GM12878 (cell line): ENCODE measurements around the gene PGLYRP1. TPM values are rescaled to one million over a fixed set of nuclear protein-coding genes. Genes with fewer than 3 reads are reported as not detected.

Experiments
- PAX8 ChIP-seq: fragments of 450-650 bp; IDR thresholded peaks from 2 replicates; pipeline ENCODE4 v1.6.1; 2017; ENCODE audit warnings: mild to moderate bottlenecking, moderate library complexity
- ZNF274 ChIP-seq: IDR thresholded peaks from one replicate; pipeline ENCODE4 v1.8.0; 2011; ENCODE audit not compliant: insufficient read length, insufficient read depth
- polyA plus RNA-seq, 11 experiments: library from polyadenylated mRNA; depleted of rRNA in 4 of 11; unstranded in 6 of 11; stranded (reverse) in 5 of 11; fragments of >200 nt; fragmentation: Nextera tagmentation in 4 of 11; fragmentation: Illumina TruSeq in 1 of 11; extraction: Ambion mirVana in 4 of 11; extraction: Trizol in 1 of 11; gene quantifications; 1 replicate in 1 of 11; 2 replicates in 10 of 11; pipeline versions ENCODE4 v1.2.1 to v1.2.3, GENCODE V29; 2011 to 2016; ENCODE audit warnings: inconsistent platforms in 2 of 11, missing spikeins in 2 of 11, low read depth in 1 of 11
- total RNA-seq, 4 experiments: library from RNA; depleted of rRNA in 3 of 4; stranded (reverse); fragments of >200 nt in 3 of 4; fragmentation: Illumina TruSeq in 1 of 4; extraction: Trizol in 1 of 4; gene quantifications; 2 replicates each; pipeline versions ENCODE4 v1.2.1 to v1.2.3, GENCODE V29; 2013 to 2021
- TF ChIP-seq, protein P1 (sequence below): fragments of 150-350 bp; IDR thresholded peaks from 2 replicates; pipeline ENCODE4 v1.6.1; 2016; ENCODE audit warnings: low read depth, low read length
- TF ChIP-seq, protein P2 (sequence below), 3 experiments: IDR thresholded peaks in 2 of 3; conservative IDR thresholded peaks in 1 of 3; 2 replicates each; pipeline ENCODE4 v1.5.1; 2011; ENCODE audit warnings: low read depth in 3 of 3, low read length in 3 of 3, mild to moderate bottlenecking in 3 of 3, control low read depth in 2 of 3, moderate library complexity in 2 of 3, inconsistent platforms in 1 of 3, mixed read lengths in 1 of 3; ENCODE audit not compliant: control insufficient read depth in 2 of 3, insufficient read depth in 1 of 3; ENCODE audit errors: extremely low read depth in 1 of 3
- TF ChIP-seq, protein P3 (sequence below): fragments of 450-650 bp; IDR thresholded peaks from 2 replicates; pipeline ENCODE4 v1.6.1; 2018; ENCODE audit warnings: borderline replicate concordance, mild to moderate bottlenecking; ENCODE audit not compliant: partially characterized antibody

Gene PGLYRP1
- total and polyA plus RNA-seq, 10 of the 15 experiments (the other 5 are each of a cell fraction or from before 2014, with no cell fraction given) = 0.30 TPM; not detected in 9

DNA sequence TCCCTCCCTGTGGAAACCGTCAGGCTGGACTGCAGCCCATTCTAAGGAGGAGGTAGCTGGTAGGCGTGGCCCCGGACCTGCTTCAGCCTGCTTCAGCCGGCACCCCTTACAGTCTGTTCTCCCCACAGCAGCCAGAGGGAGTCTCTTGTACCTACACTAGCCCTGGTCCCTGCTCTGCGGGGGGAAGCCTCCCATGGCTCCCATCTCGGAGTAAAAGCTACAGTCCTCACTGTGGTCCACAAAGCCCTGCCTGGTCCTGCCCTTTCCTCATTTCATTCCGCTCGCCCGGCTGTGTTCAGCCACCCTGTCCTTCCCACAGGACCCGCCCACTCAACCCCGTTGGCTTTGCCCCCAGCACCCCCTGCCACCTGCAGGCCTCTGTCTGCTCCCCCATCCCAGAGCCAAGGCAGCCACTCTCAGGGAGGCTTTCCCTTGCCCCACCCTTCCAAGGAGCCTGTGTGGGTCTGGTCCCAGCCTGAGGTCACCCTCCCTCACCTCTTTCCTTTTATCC lies 1.3 kb downstream of the PGLYRP1 start (continued):
- TF ChIP-seq, protein P1, sequence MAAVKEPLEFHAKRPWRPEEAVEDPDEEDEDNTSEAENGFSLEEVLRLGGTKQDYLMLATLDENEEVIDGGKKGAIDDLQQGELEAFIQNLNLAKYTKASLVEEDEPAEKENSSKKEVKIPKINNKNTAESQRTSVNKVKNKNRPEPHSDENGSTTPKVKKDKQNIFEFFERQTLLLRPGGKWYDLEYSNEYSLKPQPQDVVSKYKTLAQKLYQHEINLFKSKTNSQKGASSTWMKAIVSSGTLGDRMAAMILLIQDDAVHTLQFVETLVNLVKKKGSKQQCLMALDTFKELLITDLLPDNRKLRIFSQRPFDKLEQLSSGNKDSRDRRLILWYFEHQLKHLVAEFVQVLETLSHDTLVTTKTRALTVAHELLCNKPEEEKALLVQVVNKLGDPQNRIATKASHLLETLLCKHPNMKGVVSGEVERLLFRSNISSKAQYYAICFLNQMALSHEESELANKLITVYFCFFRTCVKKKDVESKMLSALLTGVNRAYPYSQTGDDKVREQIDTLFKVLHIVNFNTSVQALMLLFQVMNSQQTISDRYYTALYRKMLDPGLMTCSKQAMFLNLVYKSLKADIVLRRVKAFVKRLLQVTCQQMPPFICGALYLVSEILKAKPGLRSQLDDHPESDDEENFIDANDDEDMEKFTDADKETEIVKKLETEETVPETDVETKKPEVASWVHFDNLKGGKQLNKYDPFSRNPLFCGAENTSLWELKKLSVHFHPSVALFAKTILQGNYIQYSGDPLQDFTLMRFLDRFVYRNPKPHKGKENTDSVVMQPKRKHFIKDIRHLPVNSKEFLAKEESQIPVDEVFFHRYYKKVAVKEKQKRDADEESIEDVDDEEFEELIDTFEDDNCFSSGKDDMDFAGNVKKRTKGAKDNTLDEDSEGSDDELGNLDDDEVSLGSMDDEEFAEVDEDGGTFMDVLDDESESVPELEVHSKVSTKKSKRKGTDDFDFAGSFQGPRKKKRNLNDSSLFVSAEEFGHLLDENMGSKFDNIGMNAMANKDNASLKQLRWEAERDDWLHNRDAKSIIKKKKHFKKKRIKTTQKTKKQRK = no peak
- TF ChIP-seq ZNF274 (no peak), PAX8 (no peak)
- TF ChIP-seq, protein P2, sequence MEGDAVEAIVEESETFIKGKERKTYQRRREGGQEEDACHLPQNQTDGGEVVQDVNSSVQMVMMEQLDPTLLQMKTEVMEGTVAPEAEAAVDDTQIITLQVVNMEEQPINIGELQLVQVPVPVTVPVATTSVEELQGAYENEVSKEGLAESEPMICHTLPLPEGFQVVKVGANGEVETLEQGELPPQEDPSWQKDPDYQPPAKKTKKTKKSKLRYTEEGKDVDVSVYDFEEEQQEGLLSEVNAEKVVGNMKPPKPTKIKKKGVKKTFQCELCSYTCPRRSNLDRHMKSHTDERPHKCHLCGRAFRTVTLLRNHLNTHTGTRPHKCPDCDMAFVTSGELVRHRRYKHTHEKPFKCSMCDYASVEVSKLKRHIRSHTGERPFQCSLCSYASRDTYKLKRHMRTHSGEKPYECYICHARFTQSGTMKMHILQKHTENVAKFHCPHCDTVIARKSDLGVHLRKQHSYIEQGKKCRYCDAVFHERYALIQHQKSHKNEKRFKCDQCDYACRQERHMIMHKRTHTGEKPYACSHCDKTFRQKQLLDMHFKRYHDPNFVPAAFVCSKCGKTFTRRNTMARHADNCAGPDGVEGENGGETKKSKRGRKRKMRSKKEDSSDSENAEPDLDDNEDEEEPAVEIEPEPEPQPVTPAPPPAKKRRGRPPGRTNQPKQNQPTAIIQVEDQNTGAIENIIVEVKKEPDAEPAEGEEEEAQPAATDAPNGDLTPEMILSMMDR (IDR thresholded peaks at IDR 0.05 in 2 of 3, conservative IDR thresholded peaks at IDR 0.05 in 1 of 3; ENCODE audit: control insufficient read depth in 2 of 3, extremely low read depth in 1 of 3, insufficient read depth in 1 of 3, low read depth in 3 of 3, low read length in 3 of 3) = no peak
- TF ChIP-seq, protein P3, sequence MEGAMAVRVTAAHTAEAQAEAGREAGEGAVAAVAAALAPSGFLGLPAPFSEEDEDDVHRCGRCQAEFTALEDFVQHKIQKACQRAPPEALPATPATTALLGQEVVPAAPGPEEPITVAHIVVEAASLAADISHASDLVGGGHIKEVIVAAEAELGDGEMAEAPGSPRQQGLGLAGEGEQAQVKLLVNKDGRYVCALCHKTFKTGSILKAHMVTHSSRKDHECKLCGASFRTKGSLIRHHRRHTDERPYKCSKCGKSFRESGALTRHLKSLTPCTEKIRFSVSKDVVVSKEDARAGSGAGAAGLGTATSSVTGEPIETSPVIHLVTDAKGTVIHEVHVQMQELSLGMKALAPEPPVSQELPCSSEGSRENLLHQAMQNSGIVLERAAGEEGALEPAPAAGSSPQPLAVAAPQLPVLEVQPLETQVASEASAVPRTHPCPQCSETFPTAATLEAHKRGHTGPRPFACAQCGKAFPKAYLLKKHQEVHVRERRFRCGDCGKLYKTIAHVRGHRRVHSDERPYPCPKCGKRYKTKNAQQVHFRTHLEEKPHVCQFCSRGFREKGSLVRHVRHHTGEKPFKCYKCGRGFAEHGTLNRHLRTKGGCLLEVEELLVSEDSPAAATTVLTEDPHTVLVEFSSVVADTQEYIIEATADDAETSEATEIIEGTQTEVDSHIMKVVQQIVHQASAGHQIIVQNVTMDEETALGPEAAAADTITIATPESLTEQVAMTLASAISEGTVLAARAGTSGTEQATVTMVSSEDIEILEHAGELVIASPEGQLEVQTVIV = no peak
